GM21360 (cell line): ENCODE measurements around the gene DIAPH1.

Source experiments
- ATAC-seq: cut with Tn5 transposase; IDR thresholded peaks from one replicate; pipeline ENCODE4 v1.9.1; 2021; ENCODE audit warnings: mild to moderate bottlenecking, moderate library complexity; ENCODE audit not compliant: unreplicated experiment

The DIAPH1 gene

GRCh38 chr5:141640051-141640415 is 21.2 kb upstream of the DIAPH1 start:
- ATAC-seq: no peak

GRCh38 chr5:141639357-141640050 is 20.7 kb upstream of the DIAPH1 start:
- no peak for ATAC-seq

- no peak for ATAC-seq
Observed at GRCh38 chr5:141638771-141639170, 20.0 kb upstream of the DIAPH1 start.

GRCh38 chr5:141637767-141638419 is 19.1 kb upstream of the DIAPH1 start:
- peak; percentile 24 for ATAC-seq

- peak; percentile 20 for ATAC-seq
Observed at GRCh38 chr5:141637123-141637766, 18.4 kb upstream of the DIAPH1 start.

GRCh38 chr5:141636413-141637122 is 17.8 kb upstream of the DIAPH1 start, which contains the start of the genes HDAC3 and RELL2:
Gene HDAC3, minus strand, starts transcription at chr5:141636849. Its CDS starts 59 bp downstream, at chr5:141636790.
Gene RELL2, plus strand, starts transcription at chr5:141636997. Its CDS starts 1,229 bp downstream, at chr5:141638226.
- ATAC-seq: peak; percentile 60

GRCh38 chr5:141636106-141636412 is 17.3 kb upstream of the DIAPH1 start:
- no peak for ATAC-seq

GRCh38 chr5:141635646-141636045 is 16.8 kb upstream of the DIAPH1 start:
- ATAC-seq: no peak

- no peak for ATAC-seq
Observed at GRCh38 chr5:141634720-141635119, 15.9 kb upstream of the DIAPH1 start.

GRCh38 chr5:141633871-141634561 is 15.2 kb upstream of the DIAPH1 start:
- ATAC-seq: peak; percentile 71

- ATAC-seq: no peak
Observed at GRCh38 chr5:141632650-141633049, 13.8 kb upstream of the DIAPH1 start.

GRCh38 chr5:141630570-141631140 is 11.9 kb upstream of the DIAPH1 start:
- no peak for ATAC-seq

- no peak for ATAC-seq
Observed at GRCh38 chr5:141628175-141628788, 9.5 kb upstream of the DIAPH1 start.

GRCh38 chr5:141623611-141624010 is 4.8 kb upstream of the DIAPH1 start:
- no peak for ATAC-seq

- ATAC-seq: peak; percentile 51
Observed at GRCh38 chr5:141623186-141623585, 4.4 kb upstream of the DIAPH1 start.

GRCh38 chr5:141618030-141618803 is 583 bp downstream of the DIAPH1 start:
- peak; percentile 25 for ATAC-seq

- no peak for ATAC-seq
Observed at GRCh38 chr5:141617682-141618029, 1.1 kb downstream of the DIAPH1 start.

- ATAC-seq: no peak
Observed at GRCh38 chr5:141617128-141617527, 1.7 kb downstream of the DIAPH1 start.

- no peak for ATAC-seq
Observed at GRCh38 chr5:141615991-141616720, 2.6 kb downstream of the DIAPH1 start.
